ENCODE results near the gene ALG13. TPM values are rescaled to one million over a fixed set of nuclear protein-coding genes. Genes with fewer than 3 reads are reported as not detected.
"Not testable (repeated sequence)": the region's sequence is repeated elsewhere in the genome, so short reads cannot be mapped to it uniquely, and the experiment has no call there.

ALG13 gene
- 63.4 and 84.2 TPM in 2 replicates for total RNA-seq

DNA sequence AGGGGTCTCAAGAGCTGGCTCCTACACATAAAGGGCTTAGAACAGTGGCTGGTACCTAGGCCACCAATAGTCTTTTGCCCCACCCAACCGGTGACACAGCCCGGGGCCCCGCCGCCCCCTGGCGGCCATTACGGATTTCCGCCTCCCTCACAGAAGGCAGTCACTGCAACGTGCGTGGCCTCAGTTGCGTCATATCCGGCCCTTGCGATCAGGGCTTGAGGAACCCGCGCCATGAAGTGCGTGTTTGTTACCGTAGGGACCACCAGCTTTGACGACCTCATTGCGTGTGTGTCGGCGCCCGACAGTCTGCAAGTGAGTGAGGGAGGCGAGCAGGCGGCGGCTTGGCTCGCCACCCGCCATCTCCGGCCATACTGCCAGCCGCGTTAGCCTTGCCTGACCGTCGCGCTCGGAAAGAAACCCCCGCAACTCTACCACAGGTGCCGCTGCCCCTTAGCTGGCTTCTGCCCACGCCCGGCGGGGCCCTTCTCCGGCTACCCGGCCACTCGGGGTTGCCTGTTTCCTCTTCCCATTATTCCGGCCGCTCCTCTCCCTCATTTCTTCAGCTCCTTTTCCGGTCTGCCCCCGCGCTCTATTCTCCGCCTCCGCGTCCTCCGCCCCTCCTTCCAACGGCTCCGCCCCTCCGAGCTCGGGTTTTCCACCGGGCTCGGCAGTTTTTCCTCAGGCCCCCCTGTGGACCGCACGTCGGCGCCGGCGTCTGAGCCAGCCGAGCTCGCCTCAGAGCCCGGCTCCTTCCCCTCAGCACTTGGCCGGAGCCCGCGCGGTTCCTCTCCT, at the start of gene ALG13:
Gene ALG13, plus strand, starts transcription at position 183 of the 792 bp plus-strand sequence. Its CDS starts 49 bp downstream, at position 232.
- Mint-ChIP-seq H3K4me3 (peak within 1 kb of the TSS; percentile 90), H3K36me3 (ENCODE audit: low read depth) (peaks cover 32% of the 10 kb centered on the region), H3K9me3 (no peaks in the 10 kb centered on the region), H3K27me3 (no peaks in the 10 kb centered on the region), H3K4me1 (peaks cover 28% of the 10 kb centered on the region), H3K27ac (peak within 1 kb of the TSS; percentile 96)
- ChIA-PET POLR2A (interaction anchor here (0.5 to 1.3 kb wide), 4 partner anchors 9 to 1363 kb away, joined by 3 to 4 read pairs (median 4); partner anchors contain the start of gene AMMECR1), CTCF (no interaction called here)
- DNase-seq, result peak; percentile 73
- peak; percentile 85 for ATAC-seq (ENCODE audit: low read depth)
- TF ChIP-seq, protein P1, sequence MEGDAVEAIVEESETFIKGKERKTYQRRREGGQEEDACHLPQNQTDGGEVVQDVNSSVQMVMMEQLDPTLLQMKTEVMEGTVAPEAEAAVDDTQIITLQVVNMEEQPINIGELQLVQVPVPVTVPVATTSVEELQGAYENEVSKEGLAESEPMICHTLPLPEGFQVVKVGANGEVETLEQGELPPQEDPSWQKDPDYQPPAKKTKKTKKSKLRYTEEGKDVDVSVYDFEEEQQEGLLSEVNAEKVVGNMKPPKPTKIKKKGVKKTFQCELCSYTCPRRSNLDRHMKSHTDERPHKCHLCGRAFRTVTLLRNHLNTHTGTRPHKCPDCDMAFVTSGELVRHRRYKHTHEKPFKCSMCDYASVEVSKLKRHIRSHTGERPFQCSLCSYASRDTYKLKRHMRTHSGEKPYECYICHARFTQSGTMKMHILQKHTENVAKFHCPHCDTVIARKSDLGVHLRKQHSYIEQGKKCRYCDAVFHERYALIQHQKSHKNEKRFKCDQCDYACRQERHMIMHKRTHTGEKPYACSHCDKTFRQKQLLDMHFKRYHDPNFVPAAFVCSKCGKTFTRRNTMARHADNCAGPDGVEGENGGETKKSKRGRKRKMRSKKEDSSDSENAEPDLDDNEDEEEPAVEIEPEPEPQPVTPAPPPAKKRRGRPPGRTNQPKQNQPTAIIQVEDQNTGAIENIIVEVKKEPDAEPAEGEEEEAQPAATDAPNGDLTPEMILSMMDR (IDR thresholded peaks at IDR 0.05), result no peak
- intact Hi-C loops (cut with micrococcal nuclease), result loop anchor here (2.0 to 5.0 kb wide), 3 partner anchors 689 to 1364 kb away; partner anchors contain the start of genes AMMECR1 and AMOT

- POLR2A ChIA-PET, result no interaction called here
These were observed 45.9 kb upstream of the ALG13 start for GRCh38 chrX:111634823-111635729.

DNA sequence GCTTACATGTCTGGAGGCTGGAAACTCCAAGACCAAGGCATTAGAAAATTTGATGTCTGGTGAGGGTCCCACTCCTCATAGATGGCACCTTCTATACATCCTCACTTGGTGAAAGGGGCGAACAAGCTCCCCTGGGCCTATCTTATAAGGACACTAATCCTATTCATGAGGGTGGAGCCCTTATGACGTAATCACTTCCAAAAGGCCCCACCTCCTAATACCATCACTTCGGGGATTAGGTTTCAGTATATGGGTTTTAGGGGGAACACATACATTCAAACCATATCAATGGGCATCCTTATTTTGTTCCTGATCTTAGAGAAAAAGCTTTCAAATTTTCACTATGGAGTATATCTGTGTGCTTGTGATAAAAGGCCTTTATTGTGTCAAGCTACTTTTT, 39.0 kb upstream of the ALG13 start:
- peaks cover 2% of the 10 kb centered on the region for H3K27me3 Mint-ChIP-seq
- ChIA-PET POLR2A (no interaction called here), CTCF (no interaction called here)
- H3K9me3 Mint-ChIP-seq, result no peaks in the 10 kb centered on the region
- intact Hi-C loops (cut with micrococcal nuclease), result no loop called here
- no peak overlapping the region for H3K4me3 Mint-ChIP-seq
- ATAC-seq (ENCODE audit: low read depth), result no peak
- H3K4me1 Mint-ChIP-seq, result no peaks in the 10 kb centered on the region
- no peaks in the 10 kb centered on the region for H3K36me3 Mint-ChIP-seq (ENCODE audit: low read depth)
- no peak overlapping the region for H3K27ac Mint-ChIP-seq
- DNase-seq, result no peak
- TF ChIP-seq, protein P1 (IDR thresholded peaks at IDR 0.05), result no peak

More at GRCh38 chrX:111634823-111635729, 45.9 kb upstream of the ALG13 start:
- Mint-ChIP-seq H3K27me3 (peaks cover 2% of the 10 kb centered on the region), H3K36me3 (ENCODE audit: low read depth) (no peaks in the 10 kb centered on the region), H3K4me3 (no peak overlapping the region), H3K9me3 (no peaks in the 10 kb centered on the region), H3K27ac (no peak overlapping the region), H3K4me1 (no peaks in the 10 kb centered on the region)
- TF ChIP-seq, protein P1 (IDR thresholded peaks at IDR 0.05), result no peak
- DNase-seq (no peak), ATAC-seq (ENCODE audit: low read depth) (no peak)
- intact Hi-C loops (cut with micrococcal nuclease), result no loop called here
- CTCF ChIA-PET, result no interaction called here

DNA sequence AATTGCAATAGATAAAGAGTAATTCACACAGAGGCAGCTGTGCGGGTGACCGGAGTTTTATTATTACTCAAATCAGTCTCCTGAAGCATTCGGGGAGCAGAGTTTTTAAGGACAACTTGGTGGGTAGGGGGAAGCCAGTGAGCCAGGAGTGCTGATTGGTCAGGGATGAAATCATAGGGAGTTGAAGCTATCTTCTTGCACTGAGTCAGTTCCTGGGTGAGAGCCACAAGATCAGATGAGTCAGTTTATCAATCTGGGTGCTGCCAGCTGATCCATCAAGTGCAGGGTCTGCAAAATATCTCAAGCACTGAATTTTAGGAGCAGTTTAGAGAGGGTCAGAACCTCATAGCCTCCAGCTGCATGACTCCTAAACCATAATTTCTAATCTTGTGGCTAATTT, 35.8 kb upstream of the ALG13 start:
- ATAC-seq (ENCODE audit: low read depth); CTCF ChIA-PET; H3K36me3 Mint-ChIP-seq (ENCODE audit: low read depth); H3K27me3 Mint-ChIP-seq; H3K4me1 Mint-ChIP-seq; H3K9me3 Mint-ChIP-seq; intact Hi-C loops (cut with micrococcal nuclease); POLR2A ChIA-PET; DNase-seq; H3K27ac Mint-ChIP-seq; H3K4me3 Mint-ChIP-seq: not testable (repeated sequence)

GRCh38 chrX:111645607-111646006, 35.4 kb upstream of the ALG13 start:
- H3K27ac Mint-ChIP-seq, result no peak overlapping the region
- intact Hi-C loops (cut with micrococcal nuclease), result no loop called here
- DNase-seq (no peak), ATAC-seq (ENCODE audit: low read depth) (no peak)
- ChIA-PET POLR2A (no interaction called here), CTCF (no interaction called here)
- peaks cover 4% of the 10 kb centered on the region for H3K9me3 Mint-ChIP-seq
- H3K27me3 Mint-ChIP-seq, result no peaks in the 10 kb centered on the region
- H3K4me1 Mint-ChIP-seq, result no peaks in the 10 kb centered on the region
- TF ChIP-seq, protein P1 (IDR thresholded peaks at IDR 0.05), result no peak
- H3K36me3 Mint-ChIP-seq (ENCODE audit: low read depth), result no peaks in the 10 kb centered on the region
- no peak overlapping the region for H3K4me3 Mint-ChIP-seq
